H1 (cell line): ENCODE measurements around the gene CAMTA1. TPM values are rescaled to one million over a fixed set of nuclear protein-coding genes. Genes with fewer than 3 reads are reported as not detected.

ENCODE experiments used
- CTCF ChIA-PET: fragments of 300-600 bp; sonication (Branson Sonifier 250); formaldehyde crosslinking; loops from one replicate; lab custom pipeline; 2021; ENCODE audit not compliant: partially characterized antibody; lab: Charles Lee
- POLR2A ChIA-PET: fragments of 300-600 bp; sonication (Branson Sonifier 250); formaldehyde crosslinking; loops from one replicate; lab custom pipeline; 2021; ENCODE audit warnings: inconsistent platforms; ENCODE audit not compliant: partially characterized antibody; lab: Charles Lee
- DNase-seq, 2 experiments: peaks; one replicate each; pipeline versions ENCODE4 v3.0.0 to v3.0.0-alpha.2; 2010 to 2022; ENCODE audit warnings: low spot score in 2 of 2, low read depth in 1 of 2, mixed read lengths in 1 of 2
- FAIRE-seq: peaks from 2 replicates; lab custom pipeline; 2011; peaks lifted over from hg19 to GRCh38; lab: Jason Lieb, UNC
- H2AFZ ChIP-seq: 2 replicates; pipeline ENCODE4 v1.8.1; 2012; ENCODE audit warnings: low read length, inconsistent platforms
- H2AK5ac ChIP-seq: 2 replicates; pipeline ENCODE4 v1.6.1; 2013; ENCODE audit warnings: low read depth, low read length
- H2BK120ac ChIP-seq: replicated peaks from 2 replicates; pipeline ENCODE3; 2013; ENCODE audit warnings: low read depth, low read length, inconsistent platforms
- H2BK12ac ChIP-seq: 2 replicates; pipeline ENCODE4 v1.6.1; 2013; ENCODE audit warnings: low read depth, low read length
- H2BK15ac ChIP-seq: 2 replicates; pipeline ENCODE4 v1.6.1; 2013; ENCODE audit warnings: low read length
- H2BK20ac ChIP-seq: 2 replicates; pipeline ENCODE4 v1.6.1; 2013; ENCODE audit warnings: low read length
- H2BK5ac ChIP-seq: 2 replicates; pipeline ENCODE4 v1.6.1; 2013; ENCODE audit warnings: low read depth, low read length
- H3K14ac ChIP-seq: 2 replicates; pipeline ENCODE4 v1.6.1; 2013; ENCODE audit warnings: inconsistent platforms; ENCODE audit not compliant: insufficient read length
- H3K18ac ChIP-seq: 2 replicates; pipeline ENCODE4 v1.6.1; 2013; ENCODE audit warnings: low read length; ENCODE audit errors: extremely low read depth
- H3K23ac ChIP-seq: 2 replicates; pipeline ENCODE4 v1.6.1; 2013; ENCODE audit warnings: inconsistent platforms; ENCODE audit not compliant: insufficient read length
- H3K23me2 ChIP-seq: 2 replicates; pipeline ENCODE4 v1.6.1; 2013; ENCODE audit warnings: low read depth, low read length
- H3K27ac ChIP-seq: 2 replicates; pipeline ENCODE4 v1.6.1; 2011; ENCODE audit warnings: low read depth, low read length, inconsistent platforms
- H3K27me3 ChIP-seq, 4 experiments: replicated peaks in 1 of 4; 1 replicate in 1 of 4; 2 replicates in 3 of 4; pipeline versions ENCODE4 v1.6.1 to v1.8.1; 2011 to 2013; ENCODE audit warnings: low read length in 3 of 4, mild to moderate bottlenecking in 3 of 4, inconsistent platforms in 2 of 4, mixed read lengths in 2 of 4, moderate library complexity in 1 of 4; ENCODE audit not compliant: control insufficient read depth in 3 of 4, insufficient read depth in 3 of 4; ENCODE audit errors: extremely low read depth in 1 of 4
- H3K36me3 ChIP-seq, 4 experiments: 2 replicates each; pipeline versions ENCODE4 v1.6.1 to v1.8.1; 2011 to 2013; ENCODE audit warnings: mild to moderate bottlenecking in 4 of 4, low read length in 3 of 4, moderate library complexity in 2 of 4, control low read depth in 1 of 4, inconsistent platforms in 1 of 4; ENCODE audit not compliant: insufficient read depth in 4 of 4, control insufficient read depth in 2 of 4
- H3K4ac ChIP-seq: replicated peaks from 2 replicates; pipeline ENCODE3; 2013; ENCODE audit warnings: low read length, low read depth, mixed read lengths, inconsistent platforms; ENCODE audit not compliant: insufficient read length
- H3K4me1 ChIP-seq, 4 experiments: replicated peaks in 1 of 4; 1 replicate in 1 of 4; 2 replicates in 3 of 4; pipeline versions ENCODE4 v1.6.1 to v1.8.1; 2011 to 2013; ENCODE audit warnings: low read length in 3 of 4, inconsistent platforms in 2 of 4, mixed read lengths in 1 of 4; ENCODE audit not compliant: insufficient read depth in 4 of 4, control insufficient read depth in 3 of 4
- H3K4me2 ChIP-seq, 2 experiments: 2 replicates each; pipeline versions ENCODE4 v1.6.1 to v1.8.1; 2011 to 2013; ENCODE audit warnings: low read depth in 2 of 2, low read length in 2 of 2, control low read depth in 1 of 2, inconsistent platforms in 1 of 2, mild to moderate bottlenecking in 1 of 2; ENCODE audit not compliant: insufficient read depth in 1 of 2
- H3K4me3 ChIP-seq, 4 experiments: fragments of 200-600, 300-600 bp in 1 of 4; sonication (generic), shearing (Covaris generic), sonication (Bioruptor Twin) in 1 of 4; 2 replicates each; pipeline versions ENCODE4 v1.5.1 to v1.8.1; 2011 to 2016; ENCODE audit warnings: low read length in 4 of 4, low read depth in 3 of 4, control low read depth in 2 of 4, inconsistent platforms in 2 of 4, mild to moderate bottlenecking in 2 of 4, mixed read lengths in 1 of 4, moderate library complexity in 1 of 4; ENCODE audit not compliant: insufficient read depth in 2 of 4; ENCODE audit errors: extremely low read depth in 1 of 4
- H3K56ac ChIP-seq: replicated peaks from 2 replicates; pipeline ENCODE3; 2013; ENCODE audit warnings: low read depth, mild to moderate bottlenecking, mixed read lengths, low read length, inconsistent platforms; ENCODE audit not compliant: insufficient read length
- H3K79me1 ChIP-seq: 2 replicates; pipeline ENCODE4 v1.6.1; 2013; ENCODE audit warnings: low read depth, low read length, control low read depth
- H3K79me2 ChIP-seq, 2 experiments: 2 replicates each; pipeline versions ENCODE4 v1.6.1 to v1.8.1; 2012 to 2013; ENCODE audit warnings: low read length in 2 of 2, mild to moderate bottlenecking in 2 of 2, inconsistent platforms in 1 of 2; ENCODE audit not compliant: insufficient read depth in 2 of 2, control insufficient read depth in 1 of 2
- H3K9ac ChIP-seq, 4 experiments: replicated peaks in 1 of 4; 1 replicate in 1 of 4; 2 replicates in 3 of 4; pipeline versions ENCODE4 v1.6.1 to v1.8.1; 2011 to 2013; ENCODE audit warnings: low read depth in 3 of 4, low read length in 3 of 4, control low read depth in 2 of 4, mild to moderate bottlenecking in 2 of 4, moderate library complexity in 2 of 4, inconsistent platforms in 1 of 4; ENCODE audit errors: extremely low read depth in 1 of 4
- H3K9me3 ChIP-seq, 2 experiments: 2 replicates each; pipeline versions ENCODE4 v1.6.1 to v1.8.1; 2012 to 2013; ENCODE audit warnings: mild to moderate bottlenecking in 2 of 2, moderate library complexity in 2 of 2, control low read depth in 1 of 2, inconsistent platforms in 1 of 2, low read depth in 1 of 2, low read length in 1 of 2, mixed read lengths in 1 of 2; ENCODE audit not compliant: insufficient read depth in 2 of 2
- H4K20me1 ChIP-seq, 2 experiments: replicated peaks in 1 of 2; 2 replicates each; pipeline versions ENCODE3 to v1.8.1; 2011 to 2013; ENCODE audit warnings: inconsistent platforms in 2 of 2, low read length in 2 of 2, mild to moderate bottlenecking in 1 of 2; ENCODE audit not compliant: insufficient read depth in 2 of 2, control insufficient read depth in 1 of 2
- H4K5ac ChIP-seq: 2 replicates; pipeline ENCODE4 v1.6.1; 2013; ENCODE audit warnings: low read length, low read depth, mixed read lengths, inconsistent platforms; ENCODE audit not compliant: insufficient read length
- H4K8ac ChIP-seq: 2 replicates; pipeline ENCODE4 v1.8.0; 2013; ENCODE audit warnings: mild to moderate bottlenecking, moderate library complexity, low read length, inconsistent platforms; ENCODE audit not compliant: insufficient read depth; ENCODE audit errors: extremely low read depth
- H4K91ac ChIP-seq: replicated peaks from 2 replicates; pipeline ENCODE3; 2013; ENCODE audit warnings: low read length, mixed read lengths, inconsistent platforms; ENCODE audit not compliant: insufficient read length
- CEBPB ChIP-seq: IDR thresholded peaks from 2 replicates; pipeline ENCODE4 v1.6.1; 2012; ENCODE audit warnings: low read depth, low read length
- EGR1 ChIP-seq: IDR thresholded peaks from 2 replicates; pipeline ENCODE4 v1.6.1; 2011; ENCODE audit warnings: low read depth, low read length, borderline replicate concordance
- FOSL1 ChIP-seq: IDR thresholded peaks from 2 replicates; pipeline ENCODE4 v1.6.1; 2011; ENCODE audit warnings: mild to moderate bottlenecking, low read depth, low read length, moderate library complexity; ENCODE audit not compliant: insufficient read depth
- JUND ChIP-seq: IDR thresholded peaks from 2 replicates; pipeline ENCODE4 v1.6.1; 2011; ENCODE audit warnings: mild to moderate bottlenecking, improper control_type of control experiment, low read length
- POU5F1 ChIP-seq: IDR thresholded peaks from 2 replicates; pipeline ENCODE4 v1.6.1; 2011; ENCODE audit warnings: low read depth, mild to moderate bottlenecking, low read length, moderate library complexity
- RFX5 ChIP-seq: IDR thresholded peaks from 2 replicates; pipeline ENCODE4 v1.6.1; 2011; ENCODE audit warnings: low read depth, low read length, improper control_type of control experiment, borderline replicate concordance
- SIN3A ChIP-seq, 2 experiments: IDR thresholded peaks in 1 of 2; conservative IDR thresholded peaks in 1 of 2; 2 replicates each; pipeline ENCODE4 v1.6.1; 2011 to 2012; ENCODE audit warnings: low read length in 2 of 2, improper control_type of control experiment in 1 of 2, low read depth in 1 of 2, mild to moderate bottlenecking in 1 of 2
- SP1 ChIP-seq: IDR thresholded peaks from 2 replicates; pipeline ENCODE4 v1.6.1; 2011; ENCODE audit warnings: low read depth, low read length
- SRF ChIP-seq: IDR thresholded peaks from 2 replicates; pipeline ENCODE4 v1.6.1; 2011; ENCODE audit warnings: mild to moderate bottlenecking, low read depth, low read length, moderate library complexity
- SUZ12 ChIP-seq: fragments of 200-600 bp; sonication (generic); IDR thresholded peaks from 2 replicates; pipeline ENCODE4 v1.6.1; 2012; ENCODE audit warnings: mild to moderate bottlenecking, inconsistent platforms, low read length, moderate library complexity, mixed read lengths
- TBP ChIP-seq: IDR thresholded peaks from 2 replicates; pipeline ENCODE4 v1.6.1; 2011; ENCODE audit warnings: low read depth, low read length, improper control_type of control experiment
- TEAD4 ChIP-seq: IDR thresholded peaks from 2 replicates; pipeline ENCODE4 v1.6.1; 2012; ENCODE audit warnings: low read depth, low read length, inconsistent platforms, mixed read lengths
- WGBS, 2 experiments: shearing (Covaris generic) in 1 of 2; methylation state at CpG; one replicate each; pipeline versions ENCODE4 v1.1.6 to v1.1.7; 2013 to 2015; ENCODE audit warnings: low lambda C conversion rate in 2 of 2, mixed read lengths in 2 of 2, inconsistent platforms in 1 of 2, low coverage in 1 of 2, missing lambda C conversion rate in 1 of 2; ENCODE audit not compliant: insufficient replicate concordance in 2 of 2, insufficient coverage in 1 of 2, insufficient read length in 1 of 2; ENCODE audit errors: extremely low coverage in 1 of 2, missing lambda C conversion rate in 1 of 2; 5-methylcytosine and 5-hydroxymethylcytosine counted together
- polyA plus RNA-seq, 7 experiments: library from polyadenylated mRNA; depleted of rRNA in 3 of 7; stranded (reverse) in 5 of 7; unstranded in 2 of 7; fragments of >200 nt in 5 of 7; fragments of 200-250 nt in 2 of 7; gene quantifications; 1 replicate in 5 of 7; 2 replicates in 1 of 7; 4 replicates in 1 of 7; pipeline versions ENCODE4 v1.2.1 to v1.2.3, GENCODE V29; 2011 to 2013; ENCODE audit warnings: missing spikeins in 2 of 7, mixed read lengths in 2 of 7
- total RNA-seq: library from RNA; stranded (reverse); fragmentation: NEBNext Ultra II Directional; extraction: Animal tissue kit (Norgen Biotek cat#: 25700); gene quantifications from 2 replicates; pipeline ENCODE4 v1.2.1, GENCODE V29; 2021
- TF ChIP-seq, protein P1 (sequence below): IDR thresholded peaks from 2 replicates; pipeline ENCODE4 v1.6.1; 2012; ENCODE audit warnings: low read length, inconsistent platforms

The CAMTA1 gene
- total and polyA plus RNA-seq, 2 of the 8 experiments (the other 6 are each of a cell fraction or from before 2014, with no cell fraction given), result 65.0 to 119 TPM

DNA sequence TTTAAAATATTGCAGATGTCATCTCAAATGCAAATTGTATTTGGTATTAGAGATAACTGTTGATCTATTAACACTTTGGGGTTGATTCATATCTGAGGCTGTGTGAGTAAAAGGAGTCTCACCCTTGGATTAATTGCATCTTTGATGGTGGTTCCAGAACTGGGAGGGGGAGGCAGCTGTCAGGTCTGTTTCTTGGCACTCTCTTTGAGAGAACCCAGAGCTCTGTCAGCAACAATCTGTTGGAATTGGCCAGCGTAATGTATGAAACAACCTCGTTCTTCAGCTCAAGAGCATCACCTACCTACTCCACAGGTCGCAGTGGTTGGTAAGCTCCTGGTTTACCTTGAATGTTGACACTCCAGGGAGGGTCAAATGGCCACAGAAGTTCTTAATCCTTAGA is 424.1 kb downstream of the CAMTA1 start:
- Histone ChIP-seq H4K8ac (no peak overlapping the region), H3K79me2 (no peaks in the 10 kb centered on the region), H3K36me3 (no peaks in the 10 kb centered on the region), H2BK15ac (no peak overlapping the region), H4K5ac (no peak overlapping the region), H2BK120ac (no peak overlapping the region), H2BK20ac (no peak overlapping the region), H2AK5ac (no peak overlapping the region), H3K56ac (no peak overlapping the region), H3K9me3 (no peaks in the 10 kb centered on the region), H3K27me3 (no peaks in the 10 kb centered on the region), H3K4me2 (no peak overlapping the region), H3K18ac (no peak overlapping the region), H2BK5ac (no peak overlapping the region), H2AFZ (no peak overlapping the region), H4K20me1 (no peaks in the 10 kb centered on the region), H2BK12ac (no peak overlapping the region), H4K91ac (no peak overlapping the region), H3K79me1 (no peaks in the 10 kb centered on the region), H3K23ac (no peak overlapping the region), H3K23me2 (no peaks in the 10 kb centered on the region)
- POLR2A ChIA-PET, result no interaction called here
- 82% methylated on average over 3 of the region's 3 CpGs; no CpG with 5 or more reads in 1 of the 2 experiments for WGBS, 2 experiments
- no peak for DNase-seq
- TF ChIP-seq POU5F1 (no peak), RFX5 (no peak), SUZ12 (no peak), EGR1 (no peak), JUND (no peak), FOSL1 (no peak), SRF (no peak), TEAD4 (no peak), TBP (no peak), SP1 (no peak), SIN3A (conservative IDR thresholded peaks at IDR 0.05 in 1 of 2, IDR thresholded peaks at IDR 0.05 in 1 of 2; ENCODE audit: low read depth in 1 of 2, low read length in 2 of 2) (no peak), CEBPB (no peak)
- TF ChIP-seq, protein P1, sequence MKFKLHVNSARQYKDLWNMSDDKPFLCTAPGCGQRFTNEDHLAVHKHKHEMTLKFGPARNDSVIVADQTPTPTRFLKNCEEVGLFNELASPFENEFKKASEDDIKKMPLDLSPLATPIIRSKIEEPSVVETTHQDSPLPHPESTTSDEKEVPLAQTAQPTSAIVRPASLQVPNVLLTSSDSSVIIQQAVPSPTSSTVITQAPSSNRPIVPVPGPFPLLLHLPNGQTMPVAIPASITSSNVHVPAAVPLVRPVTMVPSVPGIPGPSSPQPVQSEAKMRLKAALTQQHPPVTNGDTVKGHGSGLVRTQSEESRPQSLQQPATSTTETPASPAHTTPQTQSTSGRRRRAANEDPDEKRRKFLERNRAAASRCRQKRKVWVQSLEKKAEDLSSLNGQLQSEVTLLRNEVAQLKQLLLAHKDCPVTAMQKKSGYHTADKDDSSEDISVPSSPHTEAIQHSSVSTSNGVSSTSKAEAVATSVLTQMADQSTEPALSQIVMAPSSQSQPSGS, result no peak
- TF ChIP-seq, all 59 proteins: peak for 0
- no peak overlapping the region for H3K27ac ChIP-seq
- peaks cover 0 to 2% (median 0%) of the 10 kb centered on the region in 4 experiments; a peak in 1 of 7 replicates for H3K4me1 ChIP-seq
- H3K9ac ChIP-seq, result no peak overlapping the region
- no peak overlapping the region for H3K14ac ChIP-seq
- H3K4ac ChIP-seq, result no peak overlapping the region
- FAIRE-seq, result no peak
- H3K4me3 ChIP-seq, result no peak overlapping the region
- CTCF ChIA-PET, result interaction anchor here (0.7 to 4.3 kb wide), 7 partner anchors 14 to 244 kb away, joined by 3 to 70 read pairs (median 5); no protein-coding TSS in a partner anchor
